Measurements from ENCODE around the gene STAT5A.
"Not testable (repeated sequence)": the region's sequence is repeated elsewhere in the genome, so short reads cannot be mapped to it uniquely, and the experiment has no call there.

Gene STAT5A

DNA sequence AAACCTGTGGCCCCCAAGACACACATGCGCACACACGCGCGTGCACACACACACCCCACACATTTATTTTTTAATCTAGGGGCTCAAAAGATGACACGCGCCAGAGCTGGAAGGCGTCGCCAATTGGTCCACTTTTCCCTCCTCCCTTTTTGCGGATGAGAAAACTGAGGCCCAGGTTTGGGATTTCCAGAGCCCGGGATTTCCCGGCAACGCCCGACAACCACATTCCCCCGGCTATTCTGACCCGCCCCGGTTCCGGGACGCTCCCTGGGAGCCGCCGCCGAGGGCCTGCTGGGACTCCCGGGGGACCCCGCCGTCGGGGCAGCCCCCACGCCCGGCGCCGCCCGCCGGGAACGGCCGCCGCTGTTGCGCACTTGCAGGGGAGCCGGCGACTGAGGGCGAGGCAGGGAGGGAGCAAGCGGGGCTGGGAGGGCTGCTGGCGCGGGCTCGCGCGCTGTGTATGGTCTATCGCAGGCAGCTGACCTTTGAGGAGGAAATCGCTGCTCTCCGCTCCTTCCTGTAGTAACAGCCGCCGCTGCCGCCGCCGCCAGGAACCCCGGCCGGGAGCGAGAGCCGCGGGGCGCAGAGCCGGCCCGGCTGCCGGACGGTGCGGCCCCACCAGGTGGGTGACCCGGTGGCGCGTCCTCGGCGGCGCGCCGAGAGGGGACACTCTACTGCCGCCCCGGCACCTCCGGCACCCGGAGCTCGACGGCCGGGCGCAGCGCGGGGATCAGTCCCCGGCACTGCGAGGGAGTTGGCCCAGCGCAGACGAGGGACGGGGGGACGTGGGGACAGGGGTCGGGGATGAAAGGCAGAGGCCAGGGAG is at the start of gene STAT5A:
Gene STAT5A, plus strand, starts transcription at position 522 of the 826 bp plus-strand sequence. CDS start 914 bp downstream, outside the sequence.
- peak; percentile 68 for DNase-seq (ENCODE audit: low read depth)

DNA sequence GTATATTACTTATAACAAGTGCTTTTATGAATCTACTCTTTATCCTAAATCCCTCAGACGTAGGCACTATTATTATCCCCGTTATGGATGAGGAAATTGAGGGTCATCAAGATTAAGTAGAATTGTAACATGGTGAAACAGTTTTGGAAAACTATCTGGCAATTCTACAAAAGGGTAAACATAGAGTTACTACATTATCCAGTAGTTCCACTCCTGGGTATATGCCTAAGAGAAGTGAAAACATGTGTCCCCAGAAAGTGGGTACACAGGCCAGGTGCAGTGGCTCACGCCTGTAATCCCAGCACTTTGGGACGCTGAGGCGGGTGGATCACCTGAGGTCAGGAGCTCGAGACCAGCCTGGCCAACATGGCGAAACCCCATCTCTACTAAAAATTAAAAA is 48.7 kb upstream of the STAT5A start:
- not testable (repeated sequence) for DNase-seq (ENCODE audit: low read depth)

DNA sequence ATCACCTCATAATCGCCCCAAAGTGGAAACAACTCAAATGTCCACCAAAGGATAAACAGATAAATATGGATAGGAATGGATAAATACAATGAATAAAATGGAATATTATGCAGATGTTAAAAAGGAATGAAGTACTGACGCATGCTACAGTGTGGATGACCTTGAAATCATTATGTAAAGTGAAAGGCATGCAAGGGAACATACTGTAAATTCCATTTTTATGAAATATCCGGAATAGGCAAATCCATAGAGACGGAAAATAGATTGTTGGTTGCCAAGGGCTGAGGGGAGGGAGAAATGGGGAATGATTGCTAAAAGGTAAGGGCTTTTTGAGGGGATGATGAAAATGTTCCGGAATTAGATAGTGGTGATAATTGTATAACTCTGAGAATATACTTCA is 48.1 kb upstream of the STAT5A start:
- DNase-seq (ENCODE audit: low read depth): no peak

DNA sequence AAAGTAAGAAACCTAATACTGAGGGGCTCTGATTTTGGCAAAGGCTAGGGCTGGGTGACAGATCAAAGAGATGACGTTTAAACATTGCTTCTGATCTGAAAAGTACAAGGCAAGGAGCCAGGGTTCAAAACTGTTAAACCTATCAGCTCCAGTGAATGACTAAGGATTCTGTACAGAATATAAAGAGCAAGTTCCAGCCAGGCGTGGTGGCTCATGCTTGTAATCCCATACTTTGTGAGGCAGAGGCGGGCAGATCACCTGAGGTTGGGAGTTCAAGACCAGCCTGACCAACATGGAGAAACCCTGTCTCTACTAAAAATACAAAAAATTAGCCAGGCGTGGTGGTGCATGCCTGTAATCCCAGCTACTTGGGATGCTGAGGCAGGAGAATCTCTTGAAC is 47.4 kb upstream of the STAT5A start:
- not testable (repeated sequence) for DNase-seq (ENCODE audit: low read depth)

GRCh38 chr17:42241871-42242270 is 46.4 kb upstream of the STAT5A start:
- no peak for DNase-seq (ENCODE audit: low read depth)

GRCh38 chr17:42243493-42243982 is 44.8 kb upstream of the STAT5A start:
- no peak for DNase-seq (ENCODE audit: low read depth)

DNA sequence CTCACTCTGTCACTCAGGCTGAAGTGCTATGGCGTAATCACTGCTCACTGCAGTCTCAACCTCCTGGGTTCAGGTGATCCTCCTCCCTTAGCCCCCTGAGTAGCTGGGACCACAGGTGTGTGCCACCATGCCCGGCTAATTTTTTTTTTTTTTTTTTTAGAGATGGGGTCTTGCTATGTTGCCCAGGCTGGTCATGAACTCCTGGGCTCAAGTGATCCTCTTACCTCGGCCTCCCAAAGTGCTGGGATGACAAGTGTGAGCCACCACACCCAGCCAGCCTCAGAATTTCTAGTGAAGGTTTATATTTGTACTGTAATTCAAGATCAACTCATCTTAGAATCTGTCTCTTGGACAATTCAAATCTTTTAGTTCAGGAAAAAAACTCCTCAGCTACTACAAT is 44.2 kb upstream of the STAT5A start:
- not testable (repeated sequence) for DNase-seq (ENCODE audit: low read depth)

GRCh38 chr17:42245183-42245582 is 43.1 kb upstream of the STAT5A start:
- not testable (repeated sequence) for DNase-seq (ENCODE audit: low read depth)

DNA sequence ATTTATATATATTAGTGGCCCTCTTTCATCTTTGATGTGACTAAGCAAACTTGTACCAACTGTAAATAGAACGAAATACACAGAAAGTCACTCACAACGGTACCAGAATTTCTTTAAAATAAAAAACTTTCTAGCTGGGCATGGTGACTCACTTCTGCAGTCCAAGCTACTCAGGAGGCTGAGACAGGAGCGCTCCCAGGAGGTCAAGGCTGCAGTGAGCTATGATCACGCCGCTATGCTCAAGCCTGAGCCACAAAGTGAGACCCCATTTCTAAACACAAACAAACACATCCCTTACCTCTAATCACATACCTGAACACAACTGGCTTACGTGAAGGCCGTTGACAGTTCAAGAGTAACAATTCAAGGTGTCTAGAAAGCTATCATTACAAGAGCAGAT is 41.8 kb upstream of the STAT5A start:
- DNase-seq (ENCODE audit: low read depth): no peak

- peak; percentile 42 for DNase-seq (ENCODE audit: low read depth)
Measured at GRCh38 chr17:42247734-42248133, 40.6 kb upstream of the STAT5A start.

- DNase-seq (ENCODE audit: low read depth): peak; percentile 84
Measured at GRCh38 chr17:42248351-42249179, 39.7 kb upstream of the STAT5A start.

DNA sequence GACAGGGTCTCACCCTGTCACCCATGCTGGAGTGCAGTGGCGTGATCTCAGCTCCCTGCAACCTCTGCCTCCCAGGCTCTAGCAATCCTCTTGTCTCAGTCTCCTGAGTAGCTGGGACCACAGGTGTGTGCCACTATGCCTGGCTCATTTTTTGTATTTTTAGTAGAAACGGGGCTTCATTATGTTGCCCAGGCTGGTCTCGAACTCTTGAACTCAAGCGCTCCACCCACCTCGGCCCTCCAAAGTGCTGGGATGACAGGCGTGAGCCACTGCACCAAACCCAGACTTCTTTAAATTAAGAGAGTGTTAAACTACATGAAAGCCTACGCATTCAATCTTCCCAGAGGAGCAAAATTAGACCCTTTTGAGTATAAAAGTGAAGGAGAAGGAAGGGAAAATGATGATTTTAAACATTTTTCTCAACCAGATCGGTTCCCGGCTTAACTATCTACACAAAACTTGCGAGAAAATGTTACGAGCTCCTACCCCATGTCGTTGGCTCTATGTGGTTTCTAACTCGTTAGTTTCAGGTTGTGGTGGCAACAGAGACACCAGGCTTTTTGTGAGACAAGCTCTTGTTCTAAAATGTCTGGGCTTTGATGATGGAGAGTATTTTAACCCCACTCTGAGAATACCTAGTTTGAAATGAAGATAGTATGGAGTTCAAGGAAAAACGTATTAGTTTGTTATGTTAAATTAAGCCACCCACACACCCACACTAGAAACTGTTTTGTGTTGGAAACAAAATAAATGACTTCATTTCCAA is 38.4 kb upstream of the STAT5A start:
- no peak for DNase-seq (ENCODE audit: low read depth)

GRCh38 chr17:42251115-42251514 is 37.2 kb upstream of the STAT5A start:
- no peak for DNase-seq (ENCODE audit: low read depth)

GRCh38 chr17:42252597-42253550 is 35.4 kb upstream of the STAT5A start:
- DNase-seq (ENCODE audit: low read depth): no peak

DNA sequence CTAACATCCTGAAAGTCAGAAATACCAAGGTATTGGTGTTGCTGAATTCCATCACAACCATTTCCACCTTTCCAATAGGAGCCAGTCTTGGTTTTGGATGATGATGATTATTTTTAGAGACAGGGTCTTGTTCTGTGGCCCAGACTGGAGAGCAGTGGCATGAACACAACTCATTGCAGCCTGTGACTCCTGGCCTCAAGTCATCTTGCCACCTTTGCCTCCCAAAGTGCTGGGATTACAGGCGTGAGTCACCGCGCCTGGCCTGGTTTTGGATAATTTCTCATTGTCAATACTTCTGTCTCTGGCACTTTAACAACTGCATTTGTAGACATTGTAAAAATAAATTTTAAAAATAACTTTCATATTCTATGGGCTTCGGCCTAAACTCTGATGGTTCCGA is 34.7 kb upstream of the STAT5A start:
- no peak for DNase-seq (ENCODE audit: low read depth)

DNA sequence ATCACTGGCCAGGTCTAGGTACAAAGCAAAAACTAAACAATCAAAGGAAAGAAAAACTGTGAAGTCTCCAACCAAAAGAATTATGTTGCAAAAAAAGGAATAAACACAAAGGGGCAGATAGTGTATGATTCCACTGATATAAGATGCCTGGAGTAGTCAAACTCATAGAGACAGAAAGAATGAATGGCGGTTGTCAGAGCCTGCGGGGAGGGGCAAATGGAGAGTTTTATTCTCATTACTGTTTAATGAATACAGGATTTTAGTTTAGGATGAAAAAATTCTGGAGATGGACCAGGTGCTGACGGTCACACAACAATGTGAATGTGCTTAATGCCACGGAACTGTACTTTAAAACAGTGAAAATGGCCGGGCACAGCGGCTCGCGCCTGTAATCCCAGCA is 32.9 kb upstream of the STAT5A start:
- no peak for DNase-seq (ENCODE audit: low read depth)

- no peak for DNase-seq (ENCODE audit: low read depth)
Measured at GRCh38 chr17:42260318-42260717, 28.0 kb upstream of the STAT5A start.

DNA sequence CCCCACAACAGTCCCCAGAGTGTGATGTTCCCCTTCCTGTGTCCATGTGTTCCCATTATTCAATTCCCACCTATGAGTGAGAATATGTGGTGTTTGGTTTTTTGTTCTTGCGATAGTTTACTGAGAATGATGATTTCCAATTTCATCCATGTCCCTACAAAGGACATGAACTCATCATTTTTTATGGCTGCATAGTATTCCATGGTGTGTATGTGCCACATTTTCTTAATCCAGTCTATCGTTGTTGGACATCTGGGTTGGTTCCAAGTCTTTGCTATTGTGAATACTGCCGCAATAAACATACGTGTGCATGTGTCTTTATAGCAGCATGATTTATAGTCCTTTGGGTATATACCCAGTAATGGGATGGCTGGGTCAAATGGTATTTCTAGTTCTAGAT is 23.9 kb upstream of the STAT5A start:
- DNase-seq (ENCODE audit: low read depth): not testable (repeated sequence)

DNA sequence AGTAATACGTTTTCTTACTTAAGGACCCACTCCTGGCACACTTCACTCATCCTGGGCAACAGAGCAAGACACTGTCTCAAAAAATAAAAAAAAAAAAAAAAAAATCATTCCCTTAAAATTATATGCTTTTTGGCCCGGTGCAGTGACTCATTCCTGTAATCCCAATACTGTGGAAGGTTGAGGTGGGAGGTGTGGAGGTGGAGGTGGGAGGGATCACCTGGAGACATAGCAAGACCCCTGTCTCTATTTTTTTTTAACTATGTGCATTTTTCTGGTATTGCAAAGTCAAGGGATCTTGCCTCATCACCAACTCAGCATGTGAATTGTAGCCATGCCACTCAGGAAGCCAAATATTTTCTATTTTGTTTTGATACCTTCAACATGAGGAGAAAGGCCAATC is 21.8 kb upstream of the STAT5A start:
- no peak for DNase-seq (ENCODE audit: low read depth)

GRCh38 chr17:42266918-42267766 is 21.2 kb upstream of the STAT5A start:
- no peak for DNase-seq (ENCODE audit: low read depth)

Measured in fibroblast of the conjunctiva (primary cell).